Fibroblast of lung (primary cell): ENCODE data around the gene ZNF436.

ENCODE experiments used
- CTCF ChIP-seq, 2 donors: IDR thresholded peaks in 1 of 2; conservative IDR thresholded peaks in 1 of 2; 1 replicate in 1 of 2; 2 replicates in 1 of 2; pipeline ENCODE4 v1.5.1; 2011 to 2012; ENCODE audit warnings: low read length in 2 of 2, control low read depth in 1 of 2, inconsistent platforms in 1 of 2, low read depth in 1 of 2, mild to moderate bottlenecking in 1 of 2
- EZH2 ChIP-seq: IDR thresholded peaks from 2 replicates; pipeline ENCODE4 v1.5.1; 2012; ENCODE audit warnings: low read length, control low read depth, mild to moderate bottlenecking; ENCODE audit errors: missing control alignments

GRCh38 chr1:23395154-23395724 is 25.6 kb upstream of the ZNF436 start:
- TF ChIP-seq CTCF (conservative IDR thresholded peaks at IDR 0.05 in 1 of 2, IDR thresholded peaks at IDR 0.05 in 1 of 2; ENCODE audit: low read depth in 1 of 2, low read length in 2 of 2) (no peak), EZH2 (no peak)
